GM19023 (cell line): ENCODE results near the gene ARSG.
"Not testable (repeated sequence)": the region's sequence is repeated elsewhere in the genome, so short reads cannot be mapped to it uniquely, and the experiment has no call there.

Experiments used
- ATAC-seq: cut with Tn5 transposase; IDR thresholded peaks from one replicate; pipeline ENCODE4 v1.9.1; 2021; ENCODE audit warnings: mild to moderate bottlenecking, moderate library complexity; ENCODE audit not compliant: unreplicated experiment

The ARSG gene

GRCh38 chr17:68276339-68276738 lies 15.0 kb upstream of the ARSG start:
- not testable (repeated sequence) for ATAC-seq

GRCh38 chr17:68277807-68278206 lies 13.5 kb upstream of the ARSG start:
- no peak for ATAC-seq

DNA sequence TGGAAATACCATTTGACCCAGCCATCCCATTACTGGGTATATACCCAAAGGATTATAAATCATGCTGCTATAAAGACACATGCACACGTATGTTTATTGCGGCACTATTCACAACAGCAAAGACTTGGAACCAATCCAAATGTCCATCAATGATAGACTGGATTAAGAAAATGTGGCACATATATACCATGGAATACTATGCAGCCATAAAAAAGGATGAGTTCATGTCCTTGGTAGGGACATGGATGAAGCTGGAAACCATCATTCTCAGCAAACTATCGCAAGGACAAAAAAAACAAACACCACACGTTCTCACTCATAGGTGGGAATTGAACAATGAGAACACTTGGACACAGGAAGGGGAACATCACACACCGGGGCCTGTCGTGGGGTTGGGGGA lies 9.3 kb upstream of the ARSG start:
- not testable (repeated sequence) for ATAC-seq

- ATAC-seq, result no peak
These were observed 2.9 kb upstream of the ARSG start for GRCh38 chr17:68288375-68288774.

DNA sequence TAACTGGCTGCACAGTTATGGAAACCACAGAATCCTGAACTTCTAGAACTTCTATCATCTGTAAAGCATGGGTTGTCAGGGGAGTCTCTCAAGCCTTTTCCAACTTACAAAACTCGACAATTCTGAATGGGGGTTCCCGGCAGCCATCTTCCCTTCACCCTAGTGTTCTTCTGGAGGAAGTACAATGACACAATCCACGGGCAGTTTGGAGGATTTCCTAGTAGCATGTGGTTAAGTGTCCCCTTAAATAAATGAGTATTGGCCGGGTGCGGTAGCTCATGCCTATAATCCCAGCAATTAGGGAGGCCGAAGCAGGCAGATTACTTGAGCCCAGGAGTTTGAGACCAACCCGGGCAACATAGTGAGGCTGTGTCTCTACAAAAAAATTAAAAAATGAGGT lies 2.5 kb upstream of the ARSG start:
- ATAC-seq, result no peak

GRCh38 chr17:68289473-68289872 lies 1.8 kb upstream of the ARSG start:
- no peak for ATAC-seq

DNA sequence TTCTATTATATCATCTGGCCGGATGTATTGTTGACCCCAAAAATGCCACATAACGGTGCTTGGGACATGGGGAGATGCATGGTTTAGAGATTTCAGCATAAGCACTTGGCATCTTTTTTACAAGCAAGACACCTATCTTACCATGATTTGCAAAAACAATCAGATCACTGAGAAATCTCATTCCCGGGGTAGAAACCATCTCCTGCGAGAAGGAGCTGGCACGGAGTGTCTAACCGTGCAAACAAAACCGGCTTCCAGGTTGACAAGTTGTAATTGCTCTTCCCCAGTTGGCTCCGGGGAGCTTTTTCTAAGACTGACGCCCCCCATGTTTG lies 1.4 kb upstream of the ARSG start:
- ATAC-seq, result no peak

DNA sequence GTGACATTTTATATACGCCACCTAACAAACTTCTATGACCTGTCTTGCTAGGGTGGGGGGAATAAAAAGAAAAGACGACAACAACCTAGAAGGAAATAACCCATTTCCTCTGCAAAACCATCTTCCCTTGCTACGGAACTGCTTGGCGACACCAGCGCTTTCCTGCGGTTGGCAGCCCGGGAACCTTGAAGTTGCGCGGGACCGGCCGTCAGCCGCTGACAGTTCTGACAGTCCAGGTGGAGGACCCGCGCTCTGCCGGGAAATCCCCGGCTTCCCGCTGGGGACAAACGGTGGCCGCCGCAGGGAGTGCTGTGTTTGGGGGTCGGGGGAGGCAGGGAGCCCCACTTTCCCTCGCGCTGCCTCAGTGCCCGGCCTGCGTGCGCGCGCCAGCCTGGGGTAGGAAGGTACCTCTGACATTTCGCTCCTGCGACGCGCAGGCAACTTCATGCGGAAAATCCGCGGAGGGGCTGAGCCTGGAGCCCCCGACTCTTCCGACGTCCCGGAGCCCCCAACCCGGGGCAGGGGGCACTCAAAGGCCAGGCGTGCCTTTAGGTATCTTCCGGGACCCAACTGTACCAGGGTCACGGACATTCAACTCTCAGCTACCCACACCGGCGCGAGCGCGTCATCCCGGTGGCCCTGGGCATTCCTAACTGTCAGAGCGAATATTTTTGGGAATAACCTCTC lies 884 bp upstream of the ARSG start:
- no peak for ATAC-seq

- ATAC-seq, result peak; percentile 62
These were observed 767 bp downstream of the ARSG start for GRCh38 chr17:68291836-68292688.

GRCh38 chr17:68292689-68293040 lies 1.4 kb downstream of the ARSG start:
- no peak for ATAC-seq

GRCh38 chr17:68293490-68294195 lies 2.3 kb downstream of the ARSG start:
- no peak for ATAC-seq

DNA sequence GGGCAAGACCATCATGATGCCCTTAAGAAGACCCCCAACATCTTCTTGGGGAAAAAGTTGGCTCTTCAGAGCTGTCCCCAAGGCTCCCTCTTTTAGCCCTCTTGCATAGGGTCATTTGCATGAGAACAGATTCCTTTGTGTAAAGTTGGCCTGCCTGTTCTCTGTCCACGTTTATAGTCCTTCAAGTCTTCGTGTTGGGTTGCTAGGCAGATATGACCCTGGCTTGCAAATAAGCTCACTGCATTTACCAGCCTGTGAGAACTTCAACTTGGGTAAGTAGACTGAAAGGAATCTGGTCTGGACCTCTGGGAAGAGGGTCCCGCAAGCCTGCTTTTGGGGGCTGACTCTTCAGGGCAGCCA lies 2.9 kb downstream of the ARSG start:
- no peak for ATAC-seq

DNA sequence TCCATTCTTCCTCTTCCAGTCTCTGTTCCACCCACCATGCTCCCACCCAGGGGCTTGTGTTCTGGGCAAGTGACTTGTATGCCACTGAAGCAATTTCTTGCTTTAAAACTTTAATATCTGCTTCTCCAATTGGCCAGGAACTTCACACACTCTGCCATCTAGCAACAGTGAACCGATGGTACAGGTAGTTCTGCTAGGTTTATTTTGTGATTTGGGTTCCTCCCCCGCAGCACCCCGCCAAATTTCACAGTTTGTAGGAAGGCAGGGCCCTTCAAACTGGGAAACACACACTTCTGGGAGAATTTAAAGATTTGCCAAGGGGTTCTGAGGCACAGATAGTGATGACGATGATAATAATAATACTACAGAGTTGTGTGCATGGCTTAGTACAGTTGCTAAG lies 3.3 kb downstream of the ARSG start:
- no peak for ATAC-seq

- ATAC-seq, result no peak
These were observed 3.8 kb downstream of the ARSG start for GRCh38 chr17:68295086-68295485.

DNA sequence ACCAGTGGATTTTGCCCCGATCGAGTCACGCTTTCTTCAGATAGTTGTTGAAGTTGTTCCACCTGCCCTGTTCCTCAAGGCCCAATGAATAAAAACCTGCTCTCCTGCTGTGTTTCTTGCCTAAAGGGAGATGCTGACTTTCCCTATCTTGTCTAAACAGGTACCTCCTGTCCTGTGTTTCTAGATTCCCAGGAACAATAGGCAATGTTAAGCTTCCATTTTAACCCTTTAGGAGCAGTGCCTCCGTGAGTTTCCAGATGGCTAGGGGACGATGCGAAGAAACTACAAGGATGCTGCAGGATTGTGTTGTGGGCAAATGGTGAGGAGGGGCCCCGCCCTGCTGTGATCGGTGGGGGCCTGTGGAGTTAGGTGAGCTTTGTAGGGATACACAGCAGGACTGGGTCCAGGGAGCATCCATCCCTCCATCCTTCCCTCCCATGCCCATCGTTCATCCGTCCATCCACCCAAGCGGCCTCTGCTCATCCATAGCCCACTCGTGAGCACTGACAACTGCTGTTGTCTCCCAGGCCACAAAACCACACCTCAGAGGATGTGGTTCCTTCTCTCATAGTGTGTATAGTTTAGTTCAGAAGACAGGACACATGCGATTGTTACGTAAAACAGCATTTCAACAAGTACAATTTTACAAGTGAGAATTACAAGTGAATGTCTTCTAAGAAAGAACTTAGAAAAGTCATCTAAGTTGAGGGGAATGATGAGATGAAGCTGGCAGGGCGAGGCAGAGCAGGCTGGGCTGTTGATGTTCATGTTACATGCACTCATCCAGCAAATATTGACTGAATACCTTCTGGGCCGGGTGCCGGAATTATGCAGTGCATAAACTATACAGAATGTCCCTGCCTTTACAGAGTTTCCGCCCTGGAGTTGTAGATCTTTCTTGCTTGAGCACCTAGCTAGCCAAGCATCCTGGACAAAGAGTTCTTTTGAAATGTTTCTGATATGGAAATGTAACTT lies 5.2 kb downstream of the ARSG start:
- no peak for ATAC-seq

DNA sequence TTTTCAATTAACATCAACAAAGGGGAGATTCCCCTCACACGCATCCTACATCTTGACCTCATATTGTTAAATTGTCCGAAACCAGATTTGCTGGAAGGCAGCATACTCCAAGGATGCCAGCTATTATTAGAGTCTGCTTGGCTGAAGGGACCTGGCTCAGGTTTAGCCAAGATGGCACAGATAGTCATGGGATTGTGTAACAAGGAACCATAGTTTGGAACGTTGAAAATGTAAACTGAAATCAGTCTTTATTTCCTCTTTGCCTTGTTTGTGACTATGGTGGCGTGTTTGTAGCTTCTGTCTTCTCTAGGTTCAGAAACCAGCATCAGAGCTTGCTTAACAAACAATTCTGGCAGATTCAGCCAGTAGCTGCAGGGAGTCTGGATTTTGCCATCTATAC lies 5.9 kb downstream of the ARSG start:
- no peak for ATAC-seq

GRCh38 chr17:68298601-68299000 lies 7.3 kb downstream of the ARSG start:
- no peak for ATAC-seq

- ATAC-seq, result no peak
These were observed 8.5 kb downstream of the ARSG start for GRCh38 chr17:68299817-68300216.

- ATAC-seq, result no peak
These were observed 10.2 kb downstream of the ARSG start for GRCh38 chr17:68301438-68301959.

GRCh38 chr17:68302066-68302564 lies 10.8 kb downstream of the ARSG start:
- no peak for ATAC-seq
